NCI-H345 treated with DMSO at 0.1 percent for 48 hours (cell line): ENCODE results near the gene CD109.
"Not testable (repeated sequence)": the region's sequence is repeated elsewhere in the genome, so short reads cannot be mapped to it uniquely, and the experiment has no call there.

Experiments used
- DNase-seq: peaks from one replicate; lab custom pipeline; 2025; ENCODE audit not compliant: unreplicated experiment; lab: John Stamatoyannopoulos, UW

CD109 gene

DNA sequence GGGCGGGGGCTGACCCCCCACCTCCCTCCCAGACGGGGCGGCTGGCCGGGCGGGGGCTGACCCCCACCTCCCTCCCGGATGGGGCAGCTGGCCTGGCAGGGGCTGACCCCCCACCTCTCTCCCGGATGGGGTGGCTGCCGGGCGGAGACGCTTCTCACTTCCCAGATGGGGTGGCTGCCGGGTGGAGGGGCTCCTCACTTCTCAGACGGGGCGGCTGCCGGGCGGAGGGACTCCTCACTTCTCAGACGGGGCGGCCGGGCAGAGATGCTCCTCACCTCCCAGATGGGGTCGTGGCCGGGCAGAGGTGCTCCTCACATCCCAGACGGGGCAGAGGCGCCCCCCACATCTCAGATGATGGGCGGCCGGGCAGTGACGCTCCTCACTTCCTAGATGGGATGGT lies 155.0 kb downstream of the CD109 start:
- not testable (repeated sequence) for DNase-seq

- peak; percentile 50 for DNase-seq
Measured at GRCh38 chr6:73854998-73855718, 159.2 kb downstream of the CD109 start.

- no peak for DNase-seq
Measured at GRCh38 chr6:73857341-73857890, 161.4 kb downstream of the CD109 start.

DNA sequence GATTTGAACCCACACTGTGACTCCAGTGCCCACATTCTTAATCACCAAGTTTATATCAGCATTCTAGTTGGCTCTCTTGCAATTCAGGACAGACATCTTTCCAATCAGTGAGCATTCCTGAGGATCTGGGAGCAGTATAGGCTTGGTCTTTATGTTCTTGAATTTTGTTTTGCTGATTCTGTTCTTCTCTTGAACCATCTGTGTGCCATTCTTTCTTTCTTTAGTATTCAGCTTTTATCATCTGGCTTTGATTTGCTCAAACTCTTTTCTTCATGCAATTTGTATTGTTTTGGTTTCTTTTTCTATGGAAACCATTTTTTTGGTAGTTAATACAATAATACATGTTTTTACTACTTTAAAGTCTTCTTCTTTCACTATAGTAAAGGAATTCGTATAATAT lies 162.4 kb downstream of the CD109 start:
- no peak for DNase-seq

DNA sequence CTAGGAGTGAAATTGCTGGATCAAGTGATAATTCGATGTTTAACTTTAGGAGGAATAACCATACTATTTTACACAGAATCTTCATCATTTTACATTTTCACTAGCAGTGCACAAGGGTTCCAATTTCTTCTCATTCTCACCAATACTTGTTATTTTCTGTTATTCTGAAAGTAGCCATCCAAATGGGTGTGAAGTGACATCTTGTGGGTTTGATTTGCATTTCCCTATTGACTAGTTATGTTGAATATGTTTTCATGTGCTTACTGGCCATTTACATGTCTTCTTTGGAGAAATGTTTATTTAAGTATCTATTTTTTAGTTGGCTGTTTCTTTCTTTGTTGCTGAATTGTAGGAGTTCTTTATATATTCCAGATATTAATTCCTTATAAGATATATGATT lies 164.3 kb downstream of the CD109 start:
- DNase-seq: no peak

GRCh38 chr6:73866305-73866704 lies 170.3 kb downstream of the CD109 start:
- no peak for DNase-seq

DNA sequence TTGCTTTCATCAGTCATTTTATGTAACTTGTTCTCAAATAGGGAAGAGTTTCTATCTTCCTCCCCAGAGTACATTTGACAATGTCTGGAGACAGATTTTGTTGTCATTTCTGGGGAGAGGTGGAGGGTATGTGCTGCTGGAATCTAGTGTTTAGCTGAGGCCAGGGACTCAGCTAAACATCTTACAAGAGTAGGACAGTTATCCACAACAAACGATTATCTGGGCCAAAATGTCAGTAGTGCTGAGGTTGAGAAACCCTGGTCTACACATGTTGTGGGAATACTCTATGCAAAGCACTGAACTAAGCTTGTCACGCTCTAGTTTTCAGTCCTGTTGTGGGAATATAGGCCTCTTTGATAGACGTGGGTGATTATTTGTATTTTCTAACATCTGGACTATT lies 171.4 kb downstream of the CD109 start:
- DNase-seq: no peak

- no peak for DNase-seq
Measured at GRCh38 chr6:73870907-73871306, 174.9 kb downstream of the CD109 start.

DNA sequence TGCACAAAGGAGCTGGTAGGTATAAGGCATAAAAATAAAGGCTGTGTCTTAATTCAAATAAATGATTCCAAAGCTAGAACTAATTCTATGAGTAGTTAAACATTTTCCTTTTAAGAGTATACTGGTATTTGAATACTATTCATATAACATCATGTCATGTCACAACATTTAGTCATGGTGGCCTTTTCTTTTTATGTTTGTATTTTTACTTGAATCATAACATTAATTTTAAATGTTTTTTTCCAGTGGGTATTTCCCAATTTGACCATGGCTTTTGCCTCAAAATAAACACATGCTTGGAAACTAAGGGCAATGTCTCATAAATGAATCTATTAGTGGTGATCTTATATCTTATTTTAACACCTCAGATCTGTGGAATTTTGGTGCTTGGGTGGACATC lies 177.1 kb downstream of the CD109 start:
- no peak for DNase-seq
